Ishikawa (cell line): ENCODE data around the gene DMAC2L.

Experiments
- CEBPB ChIP-seq: IDR thresholded peaks from 2 replicates; pipeline ENCODE4 v1.6.1; 2012
- CREB1 ChIP-seq: IDR thresholded peaks from 2 replicates; pipeline ENCODE4 v1.6.1; 2012; ENCODE audit warnings: low read depth
- EGR1 ChIP-seq: IDR thresholded peaks from 2 replicates; pipeline ENCODE4 v1.6.1; 2012
- EP300 ChIP-seq: IDR thresholded peaks from 2 replicates; pipeline ENCODE4 v1.6.1; 2012; ENCODE audit warnings: borderline replicate concordance
- FOXM1 ChIP-seq: IDR thresholded peaks from 2 replicates; pipeline ENCODE4 v1.6.1; 2012; ENCODE audit warnings: low read depth, borderline replicate concordance
- NFIC ChIP-seq: IDR thresholded peaks from 2 replicates; pipeline ENCODE4 v1.6.1; 2012
- RAD21 ChIP-seq: IDR thresholded peaks from 2 replicates; pipeline ENCODE4 v1.6.1; 2012; ENCODE audit warnings: low read depth
- TAF1 ChIP-seq: IDR thresholded peaks from 2 replicates; pipeline ENCODE4 v1.6.1; 2012; ENCODE audit warnings: low read depth, mild to moderate bottlenecking
- TCF12 ChIP-seq: IDR thresholded peaks from 2 replicates; pipeline ENCODE4 v1.6.1; 2012; ENCODE audit warnings: low read depth
- TEAD4 ChIP-seq: IDR thresholded peaks from 2 replicates; pipeline ENCODE4 v1.6.1; 2012
- YY1 ChIP-seq: IDR thresholded peaks from 2 replicates; pipeline ENCODE4 v1.6.1; 2012; ENCODE audit warnings: low read depth
- ZBTB7A ChIP-seq: IDR thresholded peaks from 2 replicates; pipeline ENCODE4 v1.6.1; 2012; ENCODE audit warnings: low read depth
- TF ChIP-seq, protein P1 (sequence below): IDR thresholded peaks from 2 replicates; pipeline ENCODE4 v1.6.1; 2012
- TF ChIP-seq, protein P2 (sequence below): IDR thresholded peaks from 2 replicates; pipeline ENCODE4 v1.6.1; 2012; ENCODE audit warnings: low read depth, mild to moderate bottlenecking
- TF ChIP-seq, protein P3 (sequence below): IDR thresholded peaks from 2 replicates; pipeline ENCODE4 v1.6.1; 2012

Gene DMAC2L

DNA sequence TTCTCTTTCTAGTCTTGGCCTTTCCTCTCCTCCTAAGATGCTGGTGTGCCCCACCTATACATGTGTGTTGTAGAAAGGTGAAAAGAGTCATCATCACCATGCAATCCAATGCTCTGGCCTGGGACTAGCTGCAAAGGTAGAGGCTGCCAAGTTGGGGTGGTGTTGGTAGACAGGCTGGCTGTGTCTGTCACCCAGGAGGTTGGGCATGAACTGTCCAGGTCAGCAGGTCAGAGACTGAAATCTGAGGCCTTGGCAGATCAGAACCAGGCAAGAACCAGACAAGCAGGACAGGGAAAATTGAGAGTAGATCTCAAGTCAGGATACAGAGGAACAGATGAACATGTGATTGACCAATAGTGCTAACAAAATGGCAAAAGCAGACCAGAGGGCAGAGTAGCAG lies 26.3 kb upstream of the DMAC2L start:
- TF ChIP-seq TAF1: no peak
- TF ChIP-seq, protein P1, sequence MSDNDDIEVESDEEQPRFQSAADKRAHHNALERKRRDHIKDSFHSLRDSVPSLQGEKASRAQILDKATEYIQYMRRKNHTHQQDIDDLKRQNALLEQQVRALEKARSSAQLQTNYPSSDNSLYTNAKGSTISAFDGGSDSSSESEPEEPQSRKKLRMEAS: no peak
- no peak for TF ChIP-seq YY1
- no peak for TF ChIP-seq CEBPB
- no peak for TF ChIP-seq TEAD4
- TF ChIP-seq, protein P2, sequence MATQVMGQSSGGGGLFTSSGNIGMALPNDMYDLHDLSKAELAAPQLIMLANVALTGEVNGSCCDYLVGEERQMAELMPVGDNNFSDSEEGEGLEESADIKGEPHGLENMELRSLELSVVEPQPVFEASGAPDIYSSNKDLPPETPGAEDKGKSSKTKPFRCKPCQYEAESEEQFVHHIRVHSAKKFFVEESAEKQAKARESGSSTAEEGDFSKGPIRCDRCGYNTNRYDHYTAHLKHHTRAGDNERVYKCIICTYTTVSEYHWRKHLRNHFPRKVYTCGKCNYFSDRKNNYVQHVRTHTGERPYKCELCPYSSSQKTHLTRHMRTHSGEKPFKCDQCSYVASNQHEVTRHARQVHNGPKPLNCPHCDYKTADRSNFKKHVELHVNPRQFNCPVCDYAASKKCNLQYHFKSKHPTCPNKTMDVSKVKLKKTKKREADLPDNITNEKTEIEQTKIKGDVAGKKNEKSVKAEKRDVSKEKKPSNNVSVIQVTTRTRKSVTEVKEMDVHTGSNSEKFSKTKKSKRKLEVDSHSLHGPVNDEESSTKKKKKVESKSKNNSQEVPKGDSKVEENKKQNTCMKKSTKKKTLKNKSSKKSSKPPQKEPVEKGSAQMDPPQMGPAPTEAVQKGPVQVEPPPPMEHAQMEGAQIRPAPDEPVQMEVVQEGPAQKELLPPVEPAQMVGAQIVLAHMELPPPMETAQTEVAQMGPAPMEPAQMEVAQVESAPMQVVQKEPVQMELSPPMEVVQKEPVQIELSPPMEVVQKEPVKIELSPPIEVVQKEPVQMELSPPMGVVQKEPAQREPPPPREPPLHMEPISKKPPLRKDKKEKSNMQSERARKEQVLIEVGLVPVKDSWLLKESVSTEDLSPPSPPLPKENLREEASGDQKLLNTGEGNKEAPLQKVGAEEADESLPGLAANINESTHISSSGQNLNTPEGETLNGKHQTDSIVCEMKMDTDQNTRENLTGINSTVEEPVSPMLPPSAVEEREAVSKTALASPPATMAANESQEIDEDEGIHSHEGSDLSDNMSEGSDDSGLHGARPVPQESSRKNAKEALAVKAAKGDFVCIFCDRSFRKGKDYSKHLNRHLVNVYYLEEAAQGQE: no peak

DNA sequence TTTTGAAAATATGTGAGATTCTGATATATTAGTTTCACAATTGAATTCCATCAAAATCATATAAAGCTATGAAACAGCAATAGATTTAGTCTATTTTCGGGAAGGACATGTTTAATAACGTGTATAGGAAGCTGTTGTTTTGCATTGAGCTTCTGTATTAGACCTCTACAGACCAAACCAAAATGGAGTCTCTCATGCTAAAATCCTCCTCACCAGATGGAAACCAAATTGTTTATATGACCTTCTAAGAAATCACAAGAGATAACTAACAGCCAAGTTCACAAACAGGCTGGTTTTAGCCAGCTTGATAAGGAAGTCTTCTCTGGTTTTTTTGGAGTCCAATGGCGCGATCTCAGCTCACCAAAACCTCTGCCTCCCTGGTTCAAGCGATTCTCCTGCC lies 24.0 kb upstream of the DMAC2L start:
- TF ChIP-seq YY1 (no peak), EGR1 (no peak), FOXM1 (no peak), ZBTB7A (no peak), TEAD4 (no peak), CREB1 (no peak), RAD21 (no peak), CEBPB (no peak), NFIC (no peak), TAF1 (no peak), TCF12 (no peak)
- TF ChIP-seq, protein P3, sequence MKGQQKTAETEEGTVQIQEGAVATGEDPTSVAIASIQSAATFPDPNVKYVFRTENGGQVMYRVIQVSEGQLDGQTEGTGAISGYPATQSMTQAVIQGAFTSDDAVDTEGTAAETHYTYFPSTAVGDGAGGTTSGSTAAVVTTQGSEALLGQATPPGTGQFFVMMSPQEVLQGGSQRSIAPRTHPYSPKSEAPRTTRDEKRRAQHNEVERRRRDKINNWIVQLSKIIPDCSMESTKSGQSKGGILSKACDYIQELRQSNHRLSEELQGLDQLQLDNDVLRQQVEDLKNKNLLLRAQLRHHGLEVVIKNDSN: no peak
- TF ChIP-seq, protein P1: no peak
- TF ChIP-seq, protein P2: no peak

DNA sequence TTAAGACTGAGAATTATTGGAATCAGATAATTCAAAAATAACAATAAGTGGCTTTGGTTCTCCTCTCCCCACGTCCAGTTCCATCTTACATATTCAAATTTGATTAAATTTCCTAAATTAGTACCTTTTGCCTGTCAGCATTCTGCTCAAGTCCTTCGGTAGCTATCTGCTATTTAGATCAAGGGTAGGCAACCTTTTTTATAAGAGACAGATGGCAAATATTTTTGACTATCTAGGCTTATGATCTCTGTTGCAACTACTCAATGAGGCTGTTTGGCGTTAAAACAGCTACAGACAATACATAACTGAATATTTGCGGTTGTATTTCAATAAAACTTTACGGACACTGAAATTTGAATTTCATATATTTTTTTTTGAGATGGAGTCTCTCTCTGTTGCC lies 21.8 kb upstream of the DMAC2L start:
- TF ChIP-seq TEAD4 (no peak), RAD21 (no peak), YY1 (no peak), CEBPB (no peak), NFIC (no peak), FOXM1 (no peak), ZBTB7A (no peak), TCF12 (no peak), CREB1 (no peak), EP300 (no peak)
- TF ChIP-seq, protein P1: no peak
- TF ChIP-seq, protein P3: no peak
- TF ChIP-seq, protein P2: no peak

DNA sequence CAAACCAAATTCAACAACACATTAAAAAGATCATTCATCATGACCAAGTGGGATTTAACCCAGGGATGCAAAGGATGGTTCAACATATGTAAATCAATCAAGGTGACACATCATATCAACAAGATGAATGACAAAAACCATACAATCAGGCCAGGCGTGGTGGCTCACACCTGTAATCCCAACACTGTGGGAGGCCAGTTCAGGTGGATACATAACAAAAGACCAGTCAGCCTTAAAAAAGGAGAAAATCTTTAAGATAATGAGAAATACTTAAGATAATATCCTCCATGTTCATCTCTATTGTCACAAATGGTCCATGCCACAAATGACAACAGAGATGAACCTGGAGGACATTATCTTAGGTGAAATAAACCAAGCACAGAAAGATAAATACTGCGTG lies 12.5 kb upstream of the DMAC2L start:
- TF ChIP-seq EGR1: no peak
- no peak for TF ChIP-seq FOXM1
- TF ChIP-seq TAF1: no peak
- TF ChIP-seq ZBTB7A: no peak
- no peak for TF ChIP-seq CREB1

DNA sequence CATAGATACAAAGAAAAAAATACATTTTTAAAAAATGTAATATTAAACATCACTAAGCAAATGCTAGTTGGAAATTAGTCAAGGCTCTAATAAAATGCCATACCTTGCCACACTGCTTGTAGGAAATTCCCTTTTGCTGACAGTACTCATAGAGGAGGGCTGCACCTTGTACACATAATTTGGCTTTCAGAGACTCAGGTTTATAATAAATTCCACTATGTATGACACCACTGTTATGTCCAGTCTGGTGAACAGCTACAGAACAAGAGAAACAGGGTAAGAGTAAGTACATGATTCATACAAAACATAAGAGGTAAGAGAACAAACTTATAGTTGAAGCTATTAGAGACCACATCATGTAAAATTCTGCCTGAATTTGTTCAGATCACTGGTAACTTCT lies 10.2 kb upstream of the DMAC2L start:
- no peak for TF ChIP-seq ZBTB7A
- no peak for TF ChIP-seq YY1
- TF ChIP-seq, protein P1: no peak
- TF ChIP-seq NFIC: no peak
- no peak for TF ChIP-seq TAF1
- TF ChIP-seq TEAD4: no peak
- no peak for TF ChIP-seq EP300
- TF ChIP-seq CEBPB: no peak
- no peak for TF ChIP-seq TCF12
- TF ChIP-seq, protein P2: no peak
- TF ChIP-seq FOXM1: no peak
- TF ChIP-seq RAD21: no peak
- TF ChIP-seq EGR1: no peak
- no peak for TF ChIP-seq CREB1
- TF ChIP-seq, protein P3: no peak
